BE2C (cell line): Measurements from ENCODE around the gene PHACTR1.

Source experiments
- DNase-seq: peaks from one replicate; pipeline ENCODE4 v3.0.0-alpha.2; 2020
- H3K27me3 ChIP-seq: fragments of 250-450 bp; sonication (Bioruptor Pico); 2 replicates; pipeline ENCODE4 v1.5.1; 2020; ENCODE audit warnings: mild to moderate bottlenecking
- H3K36me3 ChIP-seq: fragments of 250-450 bp; sonication (Bioruptor Pico); 2 replicates; pipeline ENCODE4 v1.5.1; 2020; ENCODE audit warnings: mild to moderate bottlenecking
- H3K4me1 ChIP-seq: fragments of 250-450 bp; sonication (Bioruptor Pico); 2 replicates; pipeline ENCODE4 v1.5.1; 2020
- H3K4me3 ChIP-seq: 2 replicates; pipeline ENCODE4 v1.5.1; 2011; ENCODE audit warnings: low read depth, low read length
- H3K9me3 ChIP-seq: fragments of 250-450 bp; sonication (Bioruptor Pico); 2 replicates; pipeline ENCODE4 v1.5.1; 2020
- CTCF ChIP-seq: IDR thresholded peaks from 2 replicates; pipeline ENCODE4 v1.5.1; 2012; ENCODE audit warnings: mild to moderate bottlenecking, low read depth, low read length

The PHACTR1 gene

GRCh38 chr6:12927746-12928145 lies 211.2 kb downstream of the PHACTR1 start:
- Histone ChIP-seq H3K4me3 (no peak overlapping the region), H3K4me1 (no peaks in the 10 kb centered on the region), H3K9me3 (no peaks in the 10 kb centered on the region), H3K27me3 (no peaks in the 10 kb centered on the region), H3K36me3 (no peaks in the 10 kb centered on the region)
- no peak for TF ChIP-seq CTCF
- DNase-seq: no peak

- no peaks in the 10 kb centered on the region; the same call in 1 of the 2 replicates for H3K9me3 ChIP-seq
- no peak for TF ChIP-seq CTCF
- H3K27me3 ChIP-seq: no peaks in the 10 kb centered on the region
- H3K36me3 ChIP-seq: no peaks in the 10 kb centered on the region
- H3K4me3 ChIP-seq: no peak overlapping the region
- no peaks in the 10 kb centered on the region for H3K4me1 ChIP-seq
- DNase-seq: no peak
These were observed 213.1 kb downstream of the PHACTR1 start for GRCh38 chr6:12929678-12930077.

GRCh38 chr6:12931639-12932038 lies 215.1 kb downstream of the PHACTR1 start:
- H3K4me1 ChIP-seq: no peaks in the 10 kb centered on the region
- no peaks in the 10 kb centered on the region; the same call in 1 of the 2 replicates for H3K9me3 ChIP-seq
- DNase-seq: no peak
- TF ChIP-seq CTCF: no peak
- no peaks in the 10 kb centered on the region for H3K27me3 ChIP-seq
- no peaks in the 10 kb centered on the region for H3K36me3 ChIP-seq
- no peak overlapping the region for H3K4me3 ChIP-seq

GRCh38 chr6:12935637-12936036 lies 219.1 kb downstream of the PHACTR1 start:
- Histone ChIP-seq H3K9me3 (no peaks in the 10 kb centered on the region; the same call in 1 of the 2 replicates), H3K27me3 (no peaks in the 10 kb centered on the region), H3K4me3 (no peak overlapping the region), H3K4me1 (no peaks in the 10 kb centered on the region), H3K36me3 (no peaks in the 10 kb centered on the region)
- TF ChIP-seq CTCF: no peak
- no peak for DNase-seq

- no peak for TF ChIP-seq CTCF
- H3K4me3 ChIP-seq: no peak overlapping the region
- no peak for DNase-seq
- H3K9me3 ChIP-seq: no peaks in the 10 kb centered on the region; the same call in 1 of the 2 replicates
- H3K27me3 ChIP-seq: no peaks in the 10 kb centered on the region
- no peaks in the 10 kb centered on the region for H3K36me3 ChIP-seq
- H3K4me1 ChIP-seq: no peaks in the 10 kb centered on the region
These were observed 221.4 kb downstream of the PHACTR1 start for GRCh38 chr6:12937971-12938370.

GRCh38 chr6:12939314-12939713 lies 222.7 kb downstream of the PHACTR1 start:
- no peak for DNase-seq
- Histone ChIP-seq H3K36me3 (no peaks in the 10 kb centered on the region), H3K9me3 (no peaks in the 10 kb centered on the region; the same call in 1 of the 2 replicates), H3K4me1 (no peaks in the 10 kb centered on the region), H3K4me3 (no peak overlapping the region), H3K27me3 (no peaks in the 10 kb centered on the region)
- TF ChIP-seq CTCF: no peak
